ENCODE measurements around the gene GNG8.

DNA sequence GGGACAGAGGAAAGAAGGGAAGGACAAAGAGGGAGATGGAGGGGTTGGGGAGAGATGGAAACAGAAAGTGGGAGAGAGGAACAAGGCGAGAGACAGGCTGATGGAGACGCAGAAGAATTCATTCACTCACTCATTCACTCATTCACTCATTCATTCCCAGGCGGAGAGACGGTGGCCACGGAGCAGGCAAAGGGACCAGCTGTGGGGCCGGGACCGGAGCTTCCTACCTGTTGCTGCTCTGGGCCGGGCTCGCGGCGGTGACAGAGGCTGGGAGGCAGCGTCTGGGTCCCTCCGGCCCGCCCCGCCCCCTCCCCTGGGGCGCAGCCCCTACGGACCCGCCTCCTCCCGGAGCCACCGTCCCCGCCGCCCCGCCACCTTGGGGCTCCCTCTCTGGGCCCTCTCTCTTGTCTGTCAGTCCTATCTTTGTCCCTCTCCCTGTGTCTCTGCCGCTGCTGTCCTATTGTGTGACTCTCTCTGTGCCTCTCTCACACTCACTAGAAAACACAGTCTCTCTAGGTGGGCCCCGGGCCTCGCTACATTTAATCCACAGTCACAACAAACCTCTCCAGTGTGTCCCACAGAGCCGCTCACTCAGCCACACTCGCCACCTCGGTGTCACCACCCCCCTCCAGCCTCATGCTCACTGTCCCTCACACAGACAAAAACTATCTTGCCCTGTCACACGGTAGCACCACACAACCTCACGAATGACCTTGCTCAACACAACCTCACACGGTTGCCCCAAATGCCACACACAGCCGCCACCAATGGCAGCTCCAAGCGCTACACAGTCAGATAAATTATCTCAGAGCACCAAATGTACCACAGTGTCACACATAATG, at the start of gene GNG8:
- TF ChIP-seq JUND (CRISPR knock-in tag; IDR thresholded peaks at IDR 0.05) (no peak), ZNF570 (CRISPR knock-in tag; IDR thresholded peaks at IDR 0.05; ENCODE audit: borderline replicate concordance) (no peak), CTCF (CRISPR knock-in tag; IDR thresholded peaks at IDR 0.05) (no peak), ELF4 (CRISPR knock-in tag; IDR thresholded peaks at IDR 0.05; ENCODE audit: borderline replicate concordance) (no peak), SMAD1 (CRISPR knock-in tag; IDR thresholded peaks at IDR 0.05; ENCODE audit: borderline replicate concordance, low read depth) (no peak), RFX5 (IDR thresholded peaks at IDR 0.05; ENCODE audit: low read depth, low read length) (no peak), ZSCAN29 (CRISPR knock-in tag; conservative IDR thresholded peaks at IDR 0.05) (no peak)
